Activated T-cell treated with anti-CD3 and anti-CD28 coated beads, Interleukin-2, amount 50 U/mL, for 24 hours (primary cell): ENCODE data around the gene CBLB.

Source experiments
- DNase-seq: peaks from one replicate; pipeline ENCODE4 v3.0.0-alpha.2; 2020
- H3K27ac Mint-ChIP-seq: 2 replicates; pipeline ENCODE4 v1.8.0; 2020; ENCODE audit warnings: mild to moderate bottlenecking, mixed read lengths
- H3K27me3 Mint-ChIP-seq: 2 replicates; pipeline ENCODE4 v1.8.0; 2020; ENCODE audit warnings: mixed read lengths
- H3K36me3 Mint-ChIP-seq: 2 replicates; pipeline ENCODE4 v1.8.0; 2020; ENCODE audit warnings: low read depth, mixed read lengths
- H3K4me1 Mint-ChIP-seq: 2 replicates; pipeline ENCODE4 v1.8.0; 2020; ENCODE audit warnings: low read depth, mixed read lengths
- H3K4me3 Mint-ChIP-seq: 2 replicates; pipeline ENCODE4 v1.8.0; 2020; ENCODE audit warnings: mild to moderate bottlenecking, moderate library complexity, mixed read lengths
- H3K9me3 Mint-ChIP-seq: 2 replicates; pipeline ENCODE4 v1.8.0; 2020; ENCODE audit warnings: mixed read lengths

Gene CBLB

DNA sequence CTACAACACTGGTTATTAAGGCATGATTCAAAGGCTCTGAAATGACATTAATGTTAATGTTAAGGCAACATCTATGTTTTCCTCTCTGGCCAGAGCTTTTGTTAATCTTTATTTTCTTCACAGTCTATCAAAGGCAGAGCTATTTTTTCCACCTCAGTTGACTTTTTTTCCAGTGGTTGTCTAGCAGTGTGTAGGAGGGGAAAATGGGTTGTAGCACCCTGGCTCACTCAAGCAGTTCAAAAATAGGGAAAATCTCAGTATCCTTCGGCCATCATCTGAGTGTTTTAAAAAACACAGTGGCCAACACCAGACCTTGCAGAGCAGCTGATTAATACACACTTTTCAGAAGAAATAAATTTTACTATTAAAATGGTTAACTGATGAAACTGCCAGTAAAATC is 21.4 kb downstream of the CBLB start:
- Mint-ChIP-seq H3K9me3 (peaks cover 3% of the 10 kb centered on the region), H3K4me3 (peak overlapping the region; percentile 46), H3K27ac (peak overlapping the region; percentile 71), H3K4me1 (peaks cover 68% of the 10 kb centered on the region), H3K27me3 (no peaks in the 10 kb centered on the region), H3K36me3 (peaks cover 75% of the 10 kb centered on the region)
- DNase-seq: no peak

DNA sequence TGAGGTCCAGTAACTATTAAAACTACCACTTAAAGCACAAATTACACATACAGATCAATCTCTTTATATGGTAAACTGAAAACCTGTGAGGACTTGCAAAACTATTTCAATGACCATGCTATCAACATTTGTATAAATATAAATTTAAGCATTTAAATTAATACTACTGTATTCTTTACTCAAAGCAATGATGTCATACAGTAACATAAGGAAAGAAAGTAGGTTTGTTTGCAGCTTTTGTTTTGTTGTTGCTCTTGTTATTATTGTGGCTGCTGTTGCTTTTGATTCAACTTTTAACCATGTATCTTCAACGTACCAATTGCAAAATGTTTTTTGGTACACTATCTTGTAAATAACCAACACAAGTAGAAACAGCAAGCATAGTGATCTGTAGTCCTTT is 22.0 kb downstream of the CBLB start:
- DNase-seq: no peak
- Mint-ChIP-seq H3K4me3 (no peak overlapping the region), H3K4me1 (peaks cover 72% of the 10 kb centered on the region), H3K9me3 (peaks cover 3% of the 10 kb centered on the region), H3K27ac (peak overlapping the region; percentile 71), H3K27me3 (no peaks in the 10 kb centered on the region), H3K36me3 (peaks cover 78% of the 10 kb centered on the region)

DNA sequence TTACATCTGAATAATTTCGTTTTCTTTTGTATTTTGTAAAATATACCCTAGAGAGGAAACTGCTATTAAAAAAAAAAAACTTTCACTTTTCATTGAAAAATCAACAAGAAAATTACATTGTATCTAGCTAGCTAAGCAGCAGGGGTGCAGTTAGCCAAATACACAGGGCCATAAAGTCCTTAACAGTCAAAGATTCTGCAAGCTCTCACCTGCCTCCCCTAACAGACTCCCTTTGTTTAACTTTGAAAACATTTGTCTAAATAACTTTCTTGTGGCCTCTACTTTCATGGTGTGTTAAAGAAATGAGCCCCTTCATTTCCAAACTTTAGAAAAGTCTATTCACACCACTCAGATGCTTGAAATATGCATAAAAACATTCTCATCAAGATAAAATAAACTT is 23.3 kb downstream of the CBLB start:
- H3K9me3 Mint-ChIP-seq: peaks cover 3% of the 10 kb centered on the region

DNA sequence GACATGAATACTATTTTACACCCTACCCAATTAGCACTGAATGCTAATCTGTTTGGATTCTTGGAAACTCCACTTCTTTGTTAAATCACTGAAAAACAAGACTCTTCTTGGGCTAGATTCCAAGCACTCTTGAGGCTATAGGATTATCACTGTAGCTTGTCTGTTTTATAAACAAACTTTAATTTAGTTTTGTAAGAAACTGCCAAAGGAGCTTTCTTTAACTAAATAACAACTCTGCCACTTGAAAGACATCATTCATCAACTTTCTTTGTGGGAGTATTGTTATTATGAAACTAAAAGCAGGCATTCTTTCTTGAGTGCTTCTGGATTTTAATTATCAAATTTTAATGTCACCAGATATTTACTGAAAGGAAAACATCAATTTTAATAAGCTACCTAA is 24.1 kb downstream of the CBLB start:
- Mint-ChIP-seq H3K27me3 (no peaks in the 10 kb centered on the region), H3K4me3 (no peak overlapping the region), H3K9me3 (peaks cover 3% of the 10 kb centered on the region), H3K4me1 (peaks cover 69% of the 10 kb centered on the region), H3K27ac (no peak overlapping the region), H3K36me3 (peaks cover 75% of the 10 kb centered on the region)
- DNase-seq: no peak

More for the DNA sequence above, 23.3 kb downstream of the CBLB start:
- DNase-seq: no peak
- Mint-ChIP-seq H3K36me3 (peaks cover 75% of the 10 kb centered on the region), H3K4me3 (no peak overlapping the region), H3K27me3 (no peaks in the 10 kb centered on the region), H3K4me1 (peaks cover 66% of the 10 kb centered on the region), H3K27ac (peak overlapping the region; percentile 68)

DNA sequence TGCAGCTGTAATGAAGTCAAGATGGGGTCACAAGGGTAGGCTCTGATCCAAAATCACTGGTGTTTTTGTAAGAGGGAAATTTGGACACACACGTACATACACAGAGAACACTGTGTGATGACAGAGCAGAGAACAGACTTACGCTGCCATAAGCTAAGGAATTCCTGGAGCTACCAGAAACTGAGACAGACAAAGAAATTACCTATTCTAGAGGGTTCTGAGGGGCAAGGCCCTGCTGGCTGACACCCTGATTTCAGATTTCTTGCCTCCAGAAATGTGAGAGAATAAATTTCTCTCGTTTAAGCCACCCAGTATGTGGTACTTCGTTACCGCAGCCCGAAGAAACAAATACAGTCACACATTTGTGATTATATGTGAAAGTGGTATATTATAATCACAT is 24.8 kb downstream of the CBLB start:
- no peaks in the 10 kb centered on the region for H3K27me3 Mint-ChIP-seq
- peaks cover 75% of the 10 kb centered on the region for H3K36me3 Mint-ChIP-seq
- peaks cover 67% of the 10 kb centered on the region for H3K4me1 Mint-ChIP-seq
- no peak for DNase-seq
- H3K9me3 Mint-ChIP-seq: peaks cover 3% of the 10 kb centered on the region
- H3K27ac Mint-ChIP-seq: no peak overlapping the region
- no peak overlapping the region for H3K4me3 Mint-ChIP-seq

DNA sequence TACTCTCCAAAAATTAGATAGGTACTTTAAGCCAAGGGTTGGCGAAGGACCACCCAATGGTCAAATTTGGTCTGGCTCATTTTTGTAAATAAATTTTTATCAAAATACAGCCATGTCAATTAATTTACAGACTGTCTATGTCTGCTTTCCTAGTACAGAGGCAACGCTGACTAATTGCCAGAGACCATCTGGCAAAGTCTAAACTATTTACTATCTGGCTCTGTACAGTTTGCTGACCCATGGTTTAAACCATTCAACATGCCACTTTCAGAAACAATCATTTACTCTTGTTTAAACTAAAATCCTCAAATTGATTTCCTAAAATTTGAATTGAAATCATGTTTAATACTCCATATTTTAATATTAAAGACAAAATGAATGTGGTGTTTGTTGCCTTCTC is 25.9 kb downstream of the CBLB start:
- no peak overlapping the region for H3K27ac Mint-ChIP-seq
- peaks cover 3% of the 10 kb centered on the region for H3K9me3 Mint-ChIP-seq
- H3K4me3 Mint-ChIP-seq: no peak overlapping the region
- H3K36me3 Mint-ChIP-seq: peaks cover 75% of the 10 kb centered on the region
- H3K27me3 Mint-ChIP-seq: no peaks in the 10 kb centered on the region
- DNase-seq: no peak
- peaks cover 64% of the 10 kb centered on the region for H3K4me1 Mint-ChIP-seq

DNA sequence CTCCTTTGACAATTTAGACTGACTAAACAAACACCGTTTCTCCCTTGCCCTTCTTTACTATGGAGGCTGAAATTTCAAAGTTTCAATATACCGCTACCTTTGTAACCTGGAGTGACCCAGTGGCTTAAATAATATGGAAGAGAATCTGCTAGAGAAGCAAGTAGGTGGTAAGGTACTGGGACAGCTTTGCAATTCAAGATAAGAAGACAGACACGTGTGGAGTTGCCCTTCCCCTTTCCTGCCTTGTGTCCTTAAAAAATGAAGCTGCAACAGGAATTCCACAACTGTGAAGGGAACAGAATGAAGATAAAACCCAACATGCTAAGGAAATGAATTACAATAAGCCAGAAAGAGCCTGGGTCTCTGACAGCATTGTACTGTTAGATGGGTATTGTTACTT is 26.4 kb downstream of the CBLB start:
- H3K27me3 Mint-ChIP-seq: no peaks in the 10 kb centered on the region
- DNase-seq: no peak
- H3K36me3 Mint-ChIP-seq: peaks cover 74% of the 10 kb centered on the region
- H3K4me3 Mint-ChIP-seq: no peak overlapping the region
- H3K4me1 Mint-ChIP-seq: peaks cover 62% of the 10 kb centered on the region
- peak overlapping the region; percentile 60 for H3K27ac Mint-ChIP-seq
- H3K9me3 Mint-ChIP-seq: peaks cover 3% of the 10 kb centered on the region

DNA sequence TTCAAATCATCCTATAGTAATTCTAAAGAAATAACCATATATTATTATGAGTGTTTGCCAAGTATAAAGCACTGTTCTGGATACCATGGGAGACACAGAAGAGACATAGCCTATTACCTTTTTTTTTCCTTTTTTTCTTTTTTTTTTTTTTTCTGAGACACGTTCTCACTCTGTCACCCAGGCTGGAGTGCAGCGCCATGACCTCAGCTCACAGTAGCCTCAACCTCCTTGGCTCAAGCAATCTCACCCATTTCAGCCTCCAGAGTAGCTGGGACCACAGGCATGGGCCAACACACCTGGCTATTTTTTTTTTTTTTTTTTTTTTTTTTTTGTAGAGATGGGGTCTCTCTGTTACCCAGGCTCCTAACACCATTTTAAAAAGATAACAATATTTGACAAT is 30.9 kb downstream of the CBLB start:
- H3K27ac Mint-ChIP-seq: peak overlapping the region; percentile 35
- H3K9me3 Mint-ChIP-seq: no peaks in the 10 kb centered on the region
- H3K4me1 Mint-ChIP-seq: peaks cover 69% of the 10 kb centered on the region
- no peak for DNase-seq
- H3K27me3 Mint-ChIP-seq: no peaks in the 10 kb centered on the region
- no peak overlapping the region for H3K4me3 Mint-ChIP-seq
- H3K36me3 Mint-ChIP-seq: peaks cover 83% of the 10 kb centered on the region

DNA sequence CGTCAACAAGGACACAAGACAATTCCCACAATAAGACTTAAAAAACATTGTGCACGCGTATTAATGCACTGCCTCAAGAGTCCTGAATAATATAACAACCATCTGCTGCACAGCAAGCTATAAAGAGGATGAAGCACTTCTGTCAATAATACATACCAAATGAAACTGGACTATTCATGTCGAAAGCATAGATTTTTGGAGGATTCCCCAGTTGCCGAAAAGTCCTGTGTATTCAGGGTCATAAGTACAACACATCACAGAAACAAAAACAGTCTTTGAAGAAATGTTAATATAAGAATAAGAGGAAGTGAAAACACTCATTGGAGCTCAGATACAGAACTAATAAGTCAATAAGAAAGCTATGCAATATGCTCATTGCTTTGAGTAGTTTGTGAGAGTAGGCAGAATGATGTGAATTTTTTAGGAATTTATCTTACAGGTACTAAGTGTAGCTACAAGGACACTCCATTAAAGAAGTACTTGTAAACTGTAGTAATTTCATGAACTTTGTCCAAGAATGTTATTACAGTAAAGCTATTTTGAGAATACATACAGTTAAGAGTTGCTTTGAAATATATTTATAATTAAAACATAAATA is 31.6 kb downstream of the CBLB start:
- no peak for DNase-seq
- Mint-ChIP-seq H3K27me3 (no peaks in the 10 kb centered on the region), H3K36me3 (peaks cover 86% of the 10 kb centered on the region), H3K9me3 (no peaks in the 10 kb centered on the region), H3K4me1 (peaks cover 72% of the 10 kb centered on the region), H3K4me3 (peak overlapping the region; percentile 21), H3K27ac (peak overlapping the region; percentile 90)

DNA sequence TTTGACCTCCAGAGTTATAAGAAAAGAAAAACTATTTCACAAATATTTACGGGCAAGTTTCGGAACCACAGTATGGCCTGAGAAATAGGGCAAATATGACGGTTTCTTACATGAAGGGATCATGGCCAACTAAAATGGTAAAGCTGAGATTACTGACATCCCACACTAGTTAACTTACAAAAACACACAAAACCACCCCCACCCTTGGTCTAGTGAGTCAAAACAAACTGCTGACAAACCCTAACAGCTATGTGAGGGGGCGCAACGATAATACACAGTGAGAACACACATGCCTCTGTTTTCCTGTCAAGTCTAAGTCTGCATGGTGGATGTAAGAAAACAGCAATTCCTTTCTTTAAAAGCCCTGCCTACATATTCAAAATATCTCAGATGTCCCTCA is 32.3 kb downstream of the CBLB start:
- no peaks in the 10 kb centered on the region for H3K9me3 Mint-ChIP-seq
- peak overlapping the region; percentile 90 for H3K27ac Mint-ChIP-seq
- no peak for DNase-seq
- H3K4me3 Mint-ChIP-seq: peak overlapping the region; percentile 21
- H3K36me3 Mint-ChIP-seq: peaks cover 84% of the 10 kb centered on the region
- peaks cover 72% of the 10 kb centered on the region for H3K4me1 Mint-ChIP-seq
- H3K27me3 Mint-ChIP-seq: no peaks in the 10 kb centered on the region

DNA sequence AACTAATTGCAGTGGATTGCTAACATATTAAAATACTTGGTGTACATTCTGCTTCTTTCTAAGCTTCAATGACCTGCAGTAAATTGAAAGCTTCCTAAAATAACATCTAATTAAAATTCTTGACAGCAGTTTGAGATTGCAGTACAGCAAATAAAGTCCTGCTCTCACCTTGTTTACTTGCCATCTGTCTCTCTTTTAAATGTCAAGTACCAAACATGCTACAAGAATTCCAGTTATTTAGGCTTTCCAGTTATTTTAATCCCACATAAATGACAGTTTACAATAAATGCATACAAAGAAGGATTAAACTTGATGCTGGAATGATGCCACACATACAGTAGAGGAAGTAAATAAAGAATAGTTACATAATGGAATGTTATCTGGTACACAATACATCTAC is 33.2 kb downstream of the CBLB start:
- DNase-seq: no peak
- peaks cover 87% of the 10 kb centered on the region for H3K36me3 Mint-ChIP-seq
- no peaks in the 10 kb centered on the region for H3K27me3 Mint-ChIP-seq
- H3K4me1 Mint-ChIP-seq: peaks cover 81% of the 10 kb centered on the region
- no peak overlapping the region for H3K4me3 Mint-ChIP-seq
- peak overlapping the region; percentile 90 for H3K27ac Mint-ChIP-seq
- H3K9me3 Mint-ChIP-seq: peaks cover 2% of the 10 kb centered on the region

DNA sequence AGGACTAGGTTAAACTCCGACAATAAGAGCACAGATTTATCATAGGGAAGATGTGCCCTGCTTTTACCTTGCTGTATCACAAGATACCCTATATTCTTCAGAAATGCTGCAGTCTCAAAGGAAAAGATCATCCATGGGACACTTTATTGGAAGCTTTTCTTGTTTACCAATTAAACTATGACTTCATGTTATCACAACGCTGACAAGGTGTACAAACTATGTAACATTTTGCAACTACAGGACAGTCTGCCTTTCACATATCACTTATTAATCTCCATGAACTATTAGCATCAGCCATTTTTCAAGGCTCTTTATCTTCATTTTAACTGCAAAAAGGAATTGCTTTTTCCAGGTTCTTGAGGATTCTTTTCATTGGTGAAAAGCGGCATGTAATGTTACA is 34.0 kb downstream of the CBLB start:
- Mint-ChIP-seq H3K27me3 (no peaks in the 10 kb centered on the region), H3K36me3 (peaks cover 84% of the 10 kb centered on the region), H3K4me1 (peaks cover 81% of the 10 kb centered on the region), H3K4me3 (no peak overlapping the region), H3K9me3 (peaks cover 2% of the 10 kb centered on the region), H3K27ac (peak overlapping the region; percentile 16)
- no peak for DNase-seq

DNA sequence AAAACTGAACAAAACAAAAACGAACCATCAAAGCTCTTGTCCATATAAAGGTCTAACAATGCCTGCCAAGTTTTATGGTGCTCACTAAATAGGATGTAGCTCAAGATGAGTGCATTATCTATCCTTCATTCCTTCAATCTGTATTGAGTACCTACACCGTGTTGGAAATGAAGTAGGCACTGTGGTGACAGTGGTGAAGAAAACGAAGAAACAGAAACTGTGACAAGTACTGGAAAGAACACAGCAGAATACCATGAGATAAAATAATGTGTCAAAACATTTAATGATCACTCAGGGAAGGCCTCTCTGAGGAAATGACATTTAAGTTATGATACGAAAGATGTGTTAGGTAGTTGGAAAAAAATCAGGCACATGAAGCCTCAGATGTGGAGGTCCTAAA is 36.2 kb downstream of the CBLB start:
- Mint-ChIP-seq H3K27me3 (no peaks in the 10 kb centered on the region), H3K27ac (peak overlapping the region; percentile 90), H3K4me3 (peak overlapping the region; percentile 42), H3K4me1 (peaks cover 83% of the 10 kb centered on the region), H3K36me3 (peaks cover 74% of the 10 kb centered on the region), H3K9me3 (peaks cover 2% of the 10 kb centered on the region)
- no peak for DNase-seq

DNA sequence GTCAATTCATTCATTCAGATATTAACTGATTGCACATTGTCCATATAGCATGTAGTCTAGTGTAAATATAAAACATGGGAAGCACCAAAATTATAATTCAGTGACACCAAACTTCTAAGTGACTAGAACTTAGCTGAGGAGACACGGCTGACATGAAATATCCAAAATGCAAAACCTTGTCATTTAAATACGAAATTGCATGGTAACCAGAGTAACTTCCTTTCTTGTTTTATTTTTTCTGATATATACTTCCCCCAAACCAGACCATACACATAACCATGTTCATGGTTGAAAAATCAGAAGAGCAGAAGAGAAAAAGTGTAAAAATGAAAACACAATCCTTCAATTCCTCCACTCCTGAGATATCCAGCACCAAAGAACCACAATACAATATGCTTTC is 38.0 kb downstream of the CBLB start:
- Mint-ChIP-seq H3K27ac (peak overlapping the region; percentile 95), H3K4me1 (peaks cover 84% of the 10 kb centered on the region), H3K4me3 (peak overlapping the region; percentile 55), H3K9me3 (peaks cover 5% of the 10 kb centered on the region), H3K27me3 (no peaks in the 10 kb centered on the region), H3K36me3 (peaks cover 70% of the 10 kb centered on the region)
- DNase-seq: no peak

DNA sequence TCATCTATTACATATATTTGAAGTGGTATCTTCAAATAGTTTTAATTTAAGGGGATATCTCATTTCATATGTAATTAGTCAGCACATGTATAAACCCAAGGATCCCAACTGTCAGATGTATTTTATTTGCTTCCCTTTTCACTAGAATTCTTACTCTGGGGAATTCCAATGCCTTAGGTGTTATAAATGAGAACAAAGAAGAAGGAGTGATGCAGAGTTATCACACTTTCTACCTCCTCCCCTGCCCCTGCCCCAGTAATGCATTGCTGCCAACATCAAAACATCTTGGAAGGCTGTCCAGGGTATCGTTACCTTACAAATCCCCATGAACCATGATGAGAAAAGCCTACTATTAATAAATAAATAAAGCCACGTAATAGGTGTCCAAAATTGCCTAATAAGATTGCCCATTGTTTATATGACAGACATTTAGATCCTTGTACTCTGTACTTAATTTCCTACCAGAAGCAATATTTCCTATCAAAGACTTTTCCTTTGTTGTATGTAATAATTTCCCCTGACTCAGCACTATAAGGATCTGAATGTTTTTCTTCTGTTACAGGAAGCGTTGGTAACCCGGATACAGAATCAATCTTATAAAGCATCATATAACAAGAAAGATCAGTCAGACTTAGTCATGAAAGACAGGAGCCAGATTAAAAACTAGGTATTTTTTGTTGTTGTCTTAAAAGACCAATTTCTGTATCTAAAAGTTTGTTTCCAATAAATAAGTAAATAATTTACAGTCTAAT is 38.8 kb downstream of the CBLB start:
- no peaks in the 10 kb centered on the region for H3K27me3 Mint-ChIP-seq
- peak overlapping the region; percentile 96 for H3K27ac Mint-ChIP-seq
- H3K4me1 Mint-ChIP-seq: peaks cover 83% of the 10 kb centered on the region
- no peak for DNase-seq
- H3K9me3 Mint-ChIP-seq: peaks cover 6% of the 10 kb centered on the region
- peaks cover 71% of the 10 kb centered on the region for H3K36me3 Mint-ChIP-seq
- H3K4me3 Mint-ChIP-seq: peak overlapping the region; percentile 33
